PC-9 (cell line): ENCODE results near the gene TENM4. TPM values are rescaled to one million over a fixed set of nuclear protein-coding genes. Genes with fewer than 3 reads are reported as not detected.

Source experiments
- BruUV-seq: library from RNA; stranded (reverse); fragments of 400-500 nt; replicated peaks from 2 replicates; lab custom pipeline; 2021; lab: Mats Ljungman, UMichigan
- CTCF ChIA-PET: fragments of 300-600 bp; sonication (Branson Sonifier 250); formaldehyde crosslinking; loops from one replicate; lab custom pipeline; 2022; ENCODE audit warnings: antibody characterized with exemption; lab: Charles Lee
- POLR2A ChIA-PET: fragments of 300-600 bp; sonication (Branson Sonifier 250); formaldehyde crosslinking; loops from one replicate; lab custom pipeline; 2022; ENCODE audit warnings: antibody characterized with exemption; ENCODE audit not compliant: unreplicated experiment; lab: Charles Lee
- DNase-seq, 2 experiments: peaks; one replicate each; pipeline versions ENCODE4 v3.0.0 to v3.0.0-alpha.2; 2015 to 2022; ENCODE audit warnings: mixed read lengths in 1 of 2
- H2AFZ ChIP-seq: fragments of 200-600 bp; sonication (generic); 2 replicates; pipeline ENCODE4 v1.8.1; 2017; ENCODE audit warnings: antibody characterized with exemption
- H3F3A ChIP-seq: fragments of 200-600 bp; sonication (generic); 2 replicates; pipeline ENCODE4 v1.8.1; 2017; ENCODE audit warnings: antibody characterized with exemption, mild to moderate bottlenecking, low read depth; ENCODE audit not compliant: insufficient read depth
- H3K27ac ChIP-seq: fragments of 200-600 bp; sonication (generic); 2 replicates; pipeline ENCODE4 v1.6.1; 2016; ENCODE audit warnings: mixed run types
- H3K27me3 ChIP-seq: fragments of 200-600 bp; sonication (generic); 2 replicates; pipeline ENCODE4 v1.6.1; 2016; ENCODE audit warnings: low read depth, mixed run types; ENCODE audit not compliant: insufficient read depth
- H3K36me3 ChIP-seq: fragments of 200-600 bp; sonication (generic); 2 replicates; pipeline ENCODE4 v1.6.1; 2016; ENCODE audit warnings: low read depth, mixed run types
- H3K4me1 ChIP-seq: fragments of 200-600 bp; sonication (generic); replicated peaks from 2 replicates; pipeline ENCODE4 v1.6.1; 2016; ENCODE audit warnings: mixed run types; ENCODE audit not compliant: insufficient read depth
- H3K4me2 ChIP-seq: fragments of 200-600 bp; sonication (generic); 2 replicates; pipeline ENCODE4 v1.6.1; 2017; ENCODE audit warnings: mixed run types
- H3K4me3 ChIP-seq: fragments of 200-600 bp; sonication (generic); 2 replicates; pipeline ENCODE4 v1.6.1; 2016; ENCODE audit warnings: mixed run types
- H3K79me2 ChIP-seq: fragments of 200-600 bp; sonication (generic); 2 replicates; pipeline ENCODE4 v1.6.1; 2017; ENCODE audit warnings: low read depth, mixed run types
- H3K9me2 ChIP-seq: fragments of 200-600 bp; sonication (generic); 2 replicates; pipeline ENCODE4 v1.8.1; 2017; ENCODE audit warnings: mild to moderate bottlenecking; ENCODE audit not compliant: insufficient read depth
- H3K9me3 ChIP-seq: fragments of 200-600 bp; sonication (generic); 2 replicates; pipeline ENCODE4 v1.8.1; 2016; ENCODE audit warnings: low read depth; ENCODE audit not compliant: insufficient read depth
- H4K20me1 ChIP-seq: fragments of 200-600 bp; sonication (generic); 2 replicates; pipeline ENCODE4 v1.8.1; 2017; ENCODE audit not compliant: insufficient read depth
- CTCF ChIP-seq: fragments of 200-600 bp; sonication (generic); conservative IDR thresholded peaks from 2 replicates; pipeline ENCODE4 v1.6.1; 2017; ENCODE audit warnings: mixed run types, antibody characterized with exemption, mild to moderate bottlenecking, moderate library complexity
- EZH2 ChIP-seq: fragments of 200-600 bp; sonication (generic); IDR thresholded peaks from 2 replicates; pipeline ENCODE4 v1.8.0; 2017; ENCODE audit warnings: antibody characterized with exemption, low read depth
- intact Hi-C: fragments of 100-400 bp; cut with micrococcal nuclease; formaldehyde crosslinking; loops from one replicate; pipeline ENCODE4 v1.10.0; 2022; ENCODE audit not compliant: unreplicated experiment
- total RNA-seq: library from RNA; stranded (reverse); gene quantifications from 2 replicates; pipeline ENCODE4 v1.2.3, GENCODE V29; 2021

TENM4 gene
- total RNA-seq, 1 experiment from 2014 or later = not detected

GRCh38 chr11:79071190-79071589, 369.6 kb downstream of the TENM4 start:
- no TSS peak for BruUV-seq

GRCh38 chr11:79070518-79070917, 370.3 kb downstream of the TENM4 start:
- H3K4me2 ChIP-seq = no peak overlapping the region
- TF ChIP-seq CTCF (no peak), EZH2 (no peak)
- no peaks in the 10 kb centered on the region for H3K9me2 ChIP-seq
- no peak overlapping the region for H2AFZ ChIP-seq
- no peaks in the 10 kb centered on the region for H3K36me3 ChIP-seq
- ChIA-PET POLR2A (no interaction called here), CTCF (no interaction called here)
- H3F3A ChIP-seq = no peaks in the 10 kb centered on the region
- no TSS peak for BruUV-seq
- H3K27me3 ChIP-seq = peaks cover 54% of the 10 kb centered on the region
- H3K4me3 ChIP-seq = no peak overlapping the region
- no peak overlapping the region for H3K27ac ChIP-seq
- H4K20me1 ChIP-seq = peaks cover 3% of the 10 kb centered on the region; the same call in 1 of the 2 replicates
- H3K4me1 ChIP-seq = no peaks in the 10 kb centered on the region
- no peaks in the 10 kb centered on the region for H3K79me2 ChIP-seq
- no peak for DNase-seq
- H3K9me3 ChIP-seq = no peaks in the 10 kb centered on the region
- intact Hi-C loops = no loop called here

More at GRCh38 chr11:79071190-79071589, 369.6 kb downstream of the TENM4 start:
- peaks cover 3% of the 10 kb centered on the region; the same call in 1 of the 2 replicates for H4K20me1 ChIP-seq
- H3K9me3 ChIP-seq = no peaks in the 10 kb centered on the region
- no peak for DNase-seq
- H2AFZ ChIP-seq = no peak overlapping the region
- no peaks in the 10 kb centered on the region for H3K79me2 ChIP-seq
- TF ChIP-seq EZH2 (no peak), CTCF (no peak)
- intact Hi-C loops = no loop called here
- H3K27ac ChIP-seq = no peak overlapping the region
- no peaks in the 10 kb centered on the region for H3K36me3 ChIP-seq
- ChIA-PET CTCF (no interaction called here), POLR2A (no interaction called here)
- H3K27me3 ChIP-seq = peaks cover 48% of the 10 kb centered on the region
- H3K4me2 ChIP-seq = no peak overlapping the region
- H3K4me1 ChIP-seq = no peaks in the 10 kb centered on the region
- no peaks in the 10 kb centered on the region for H3K9me2 ChIP-seq
- H3K4me3 ChIP-seq = no peak overlapping the region
- H3F3A ChIP-seq = no peaks in the 10 kb centered on the region

GRCh38 chr11:79069504-79069903, 371.3 kb downstream of the TENM4 start:
- CTCF ChIA-PET = no interaction called here
- POLR2A ChIA-PET = no interaction called here
- intact Hi-C loops = no loop called here

More at GRCh38 chr11:79069504-79069903, 371.3 kb downstream of the TENM4 start:
- Histone ChIP-seq H3F3A (no peaks in the 10 kb centered on the region), H3K79me2 (no peaks in the 10 kb centered on the region), H3K9me2 (no peaks in the 10 kb centered on the region), H3K9me3 (no peaks in the 10 kb centered on the region), H3K36me3 (no peaks in the 10 kb centered on the region), H3K27me3 (peaks cover 63% of the 10 kb centered on the region), H4K20me1 (peaks cover 3% of the 10 kb centered on the region; the same call in 1 of the 2 replicates), H3K27ac (no peak overlapping the region), H3K4me1 (no peaks in the 10 kb centered on the region), H3K4me2 (no peak overlapping the region), H2AFZ (no peak overlapping the region), H3K4me3 (no peak overlapping the region)
- BruUV-seq = no TSS peak
- DNase-seq = no peak
- TF ChIP-seq EZH2 (no peak), CTCF (no peak)
